Kidney epithelial cell (primary cell): ENCODE results near the gene SKAP1. TPM values are rescaled to one million over a fixed set of nuclear protein-coding genes. Genes with fewer than 3 reads are reported as not detected.

Experiments
- total RNA-seq: library from RNA; depleted of rRNA; stranded (reverse); fragments of >200 nt; gene quantifications from 2 replicates; pipeline ENCODE4 v1.2.3, GENCODE V29; 2015

The SKAP1 gene
- total RNA-seq, 1 donor from 2014 or later: 5.6 TPM

Other genes with a start within 250 kb of the SKAP1 start
- not detected in 2 replicates for gene HOXB1, start 100.8 kb upstream of the SKAP1 start, total RNA-seq
- gene HOXB2, start 114.9 kb upstream of the SKAP1 start, total RNA-seq: 15.2 and 24.6 TPM in 2 replicates
- gene HOXB4, start 148.1 kb upstream of the SKAP1 start, total RNA-seq: 3.6 and 4.4 TPM in 2 replicates
- gene HOXB3, start 160.0 kb upstream of the SKAP1 start, total RNA-seq: 24.0 and 31.1 TPM in 2 replicates
- 3.6 and 3.8 TPM in 2 replicates for gene HOXB5, start 163.6 kb upstream of the SKAP1 start, total RNA-seq
- gene HOXB6, start 174.8 kb upstream of the SKAP1 start, total RNA-seq: 29.8 and 30.7 TPM in 2 replicates
- 26.3 and 27.2 TPM in 2 replicates for gene HOXB7, start 180.8 kb upstream of the SKAP1 start, total RNA-seq
- 7.2 and 7.5 TPM in 2 replicates for gene HOXB8, start 185.1 kb upstream of the SKAP1 start, total RNA-seq
- gene HOXB9, start 196.1 kb upstream of the SKAP1 start, total RNA-seq: 70.1 and 77.0 TPM in 2 replicates